Keratinocyte (primary cell): ENCODE measurements around the gene FCSK. TPM values are rescaled to one million over a fixed set of nuclear protein-coding genes. Genes with fewer than 3 reads are reported as not detected.

Experiments used
- DNase-seq: peaks from one replicate; pipeline ENCODE4 v3.0.0-alpha.2; 2011; ENCODE audit warnings: low read depth, missing footprints, low spot score
- FAIRE-seq: peaks from 2 replicates; lab custom pipeline; 2011; peaks lifted over from hg19 to GRCh38; lab: Jason Lieb, UNC
- H2AFZ ChIP-seq: 2 replicates; pipeline ENCODE4 v1.6.0; 2012; ENCODE audit warnings: low read length, control low read depth, inconsistent platforms; ENCODE audit not compliant: control insufficient read depth
- H3K27ac ChIP-seq: 2 replicates; pipeline ENCODE4 v1.5.1; 2011; ENCODE audit warnings: low read length; ENCODE audit not compliant: control insufficient read depth, insufficient read depth
- H3K27me3 ChIP-seq: 3 replicates; pipeline ENCODE4 v1.6.0; 2011; ENCODE audit warnings: low read length; ENCODE audit not compliant: control insufficient read depth, insufficient read depth; ENCODE audit errors: extremely low read depth
- H3K36me3 ChIP-seq, 2 experiments: 2 replicates in 1 of 2; 3 replicates in 1 of 2; pipeline ENCODE4 v1.5.1; 2011; ENCODE audit warnings: low read length in 2 of 2, mild to moderate bottlenecking in 1 of 2; ENCODE audit not compliant: control insufficient read depth in 2 of 2, insufficient read depth in 2 of 2; ENCODE audit errors: extremely low read depth in 1 of 2
- H3K4me1 ChIP-seq: 3 replicates; pipeline ENCODE4 v1.5.1; 2011; ENCODE audit warnings: low read length; ENCODE audit not compliant: control insufficient read depth, insufficient read depth; ENCODE audit errors: extremely low read depth
- H3K4me2 ChIP-seq: 3 replicates; pipeline ENCODE4 v1.6.0; 2011; ENCODE audit warnings: low read depth, low read length; ENCODE audit not compliant: control insufficient read depth, insufficient read depth; ENCODE audit errors: extremely low read depth
- H3K4me3 ChIP-seq, 3 experiments: fragments of 200-600 bp in 1 of 3; sonication (generic) in 1 of 3; 2 replicates in 2 of 3; 3 replicates in 1 of 3; pipeline ENCODE4 v1.5.1; 2011 to 2016; ENCODE audit warnings: low read length in 3 of 3, mild to moderate bottlenecking in 3 of 3, control low read depth in 2 of 3, inconsistent platforms in 1 of 3, low read depth in 1 of 3, mixed read lengths in 1 of 3, mixed run types in 1 of 3, moderate library complexity in 1 of 3; ENCODE audit not compliant: control insufficient read depth in 2 of 3, insufficient read depth in 2 of 3; ENCODE audit errors: extremely low read depth in 1 of 3
- H3K79me2 ChIP-seq: 2 replicates; pipeline ENCODE4 v1.6.0; 2012; ENCODE audit warnings: low read length; ENCODE audit not compliant: control insufficient read depth, insufficient read depth
- H3K9ac ChIP-seq: 3 replicates; pipeline ENCODE4 v1.6.0; 2011; ENCODE audit warnings: low read length; ENCODE audit not compliant: control insufficient read depth, insufficient read depth; ENCODE audit errors: extremely low read depth
- H3K9me1 ChIP-seq: 3 replicates; pipeline ENCODE4 v1.6.0; 2011; ENCODE audit warnings: low read length; ENCODE audit not compliant: control insufficient read depth, insufficient read depth; ENCODE audit errors: extremely low read depth
- H3K9me3 ChIP-seq: 2 replicates; pipeline ENCODE4 v1.5.1; 2012; ENCODE audit warnings: low read depth, low read length; ENCODE audit not compliant: control insufficient read depth
- H4K20me1 ChIP-seq: 3 replicates; pipeline ENCODE4 v1.6.0; 2011; ENCODE audit warnings: low read length; ENCODE audit not compliant: control insufficient read depth, insufficient read depth; ENCODE audit errors: extremely low read depth
- EZH2 ChIP-seq: IDR thresholded peaks from one replicate; pipeline ENCODE4 v1.6.1; 2012; ENCODE audit warnings: inconsistent platforms, mild to moderate bottlenecking, low read length, moderate library complexity
- dilution Hi-C: fragments of 300-500 bp; cut with MboI; formaldehyde crosslinking; loops from one replicate; pipeline ENCODE4 v1.7.0; 2020; ENCODE audit warnings: low sequenced_read_pairs; ENCODE audit not compliant: extremely low pct_ligation_motif_present
- polyA plus RNA-seq, 5 experiments: library from polyadenylated mRNA; depleted of rRNA in 3 of 5; stranded (reverse) in 3 of 5; stranded (forward) in 1 of 5; unstranded in 1 of 5; fragments of >200 nt; gene quantifications; 1 replicate in 1 of 5; 2 replicates in 3 of 5; 3 replicates in 1 of 5; pipeline versions ENCODE4 v1.2.1 to v1.2.3, GENCODE V29; 2011 to 2012; ENCODE audit warnings: missing spikeins in 2 of 5, low read depth in 1 of 5, low replicate concordance in 1 of 5
- TF ChIP-seq, protein P1 (sequence below), 3 experiments: IDR thresholded peaks in 1 of 3; conservative IDR thresholded peaks in 1 of 3; optimal IDR thresholded peaks in 1 of 3; 2 replicates in 2 of 3; 3 replicates in 1 of 3; pipeline versions ENCODE3 to v1.5.1; 2011; ENCODE audit warnings: low read length in 3 of 3, mild to moderate bottlenecking in 3 of 3, moderate library complexity in 2 of 3, control low read depth in 1 of 3, inconsistent platforms in 1 of 3; ENCODE audit not compliant: insufficient read depth in 2 of 3; ENCODE audit errors: extremely low read depth in 1 of 3

Gene FCSK
- polyA plus RNA-seq, 1 donor (not counting 4 experiments of a cell fraction or from before 2014, with no cell fraction given) = 6.5 TPM

DNA sequence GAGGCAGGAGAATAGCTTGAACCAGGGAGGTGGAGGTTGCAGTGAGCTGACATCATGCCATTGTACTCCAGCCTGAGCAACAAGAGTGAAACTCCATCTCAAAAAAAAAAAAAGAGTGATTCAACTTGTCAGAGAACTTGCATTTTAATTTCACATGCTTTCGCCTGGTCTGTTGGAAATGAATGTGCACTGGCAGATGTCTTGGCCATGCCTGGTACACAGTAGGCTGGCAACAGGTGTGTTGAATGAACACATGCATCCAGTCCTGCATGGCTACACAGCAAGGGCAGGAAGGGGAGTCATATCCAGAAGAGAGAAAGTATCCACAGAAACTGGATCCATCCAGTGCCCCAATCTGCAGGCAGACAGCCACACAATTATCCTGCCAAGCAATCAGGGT, 57.4 kb downstream of the FCSK start:
- Histone ChIP-seq H3K36me3 (peaks cover 0 to 19% of the 10 kb centered on the region in 2 experiments), H3K4me2 (no peak overlapping the region)
- DNase-seq = no peak

DNA sequence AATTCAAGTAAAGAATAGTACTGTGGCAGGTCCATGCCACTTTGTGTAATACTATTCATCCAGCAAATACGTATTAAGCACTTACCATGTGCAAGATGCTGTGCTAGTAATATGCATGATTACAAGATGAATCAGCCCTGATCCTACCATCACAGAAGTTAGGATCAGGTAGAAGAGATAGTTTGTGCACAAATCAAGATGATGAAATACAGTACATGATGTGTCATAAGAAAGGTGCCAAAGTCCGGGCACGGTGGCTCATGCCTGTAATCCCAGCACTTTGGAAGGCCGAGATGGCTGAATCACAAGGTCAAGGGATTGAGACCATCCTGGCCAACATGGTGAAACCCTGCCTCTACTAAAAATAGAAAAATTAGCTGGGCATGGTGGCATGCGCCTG, 58.1 kb downstream of the FCSK start:
- no peaks in the 10 kb centered on the region for H4K20me1 ChIP-seq
- H3K79me2 ChIP-seq = no peaks in the 10 kb centered on the region
- TF ChIP-seq EZH2 = no peak
- TF ChIP-seq, protein P1, sequence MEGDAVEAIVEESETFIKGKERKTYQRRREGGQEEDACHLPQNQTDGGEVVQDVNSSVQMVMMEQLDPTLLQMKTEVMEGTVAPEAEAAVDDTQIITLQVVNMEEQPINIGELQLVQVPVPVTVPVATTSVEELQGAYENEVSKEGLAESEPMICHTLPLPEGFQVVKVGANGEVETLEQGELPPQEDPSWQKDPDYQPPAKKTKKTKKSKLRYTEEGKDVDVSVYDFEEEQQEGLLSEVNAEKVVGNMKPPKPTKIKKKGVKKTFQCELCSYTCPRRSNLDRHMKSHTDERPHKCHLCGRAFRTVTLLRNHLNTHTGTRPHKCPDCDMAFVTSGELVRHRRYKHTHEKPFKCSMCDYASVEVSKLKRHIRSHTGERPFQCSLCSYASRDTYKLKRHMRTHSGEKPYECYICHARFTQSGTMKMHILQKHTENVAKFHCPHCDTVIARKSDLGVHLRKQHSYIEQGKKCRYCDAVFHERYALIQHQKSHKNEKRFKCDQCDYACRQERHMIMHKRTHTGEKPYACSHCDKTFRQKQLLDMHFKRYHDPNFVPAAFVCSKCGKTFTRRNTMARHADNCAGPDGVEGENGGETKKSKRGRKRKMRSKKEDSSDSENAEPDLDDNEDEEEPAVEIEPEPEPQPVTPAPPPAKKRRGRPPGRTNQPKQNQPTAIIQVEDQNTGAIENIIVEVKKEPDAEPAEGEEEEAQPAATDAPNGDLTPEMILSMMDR (optimal IDR thresholded peaks at IDR 0.05 in 1 of 3, IDR thresholded peaks at IDR 0.05 in 1 of 3, conservative IDR thresholded peaks at IDR 0.05 in 1 of 3; ENCODE audit: extremely low read depth in 1 of 3, insufficient read depth in 2 of 3, low read length in 3 of 3) = no peak
- peaks cover 0 to 22% of the 10 kb centered on the region in 2 experiments for H3K36me3 ChIP-seq
- DNase-seq (no peak), FAIRE-seq (no peak)
- H3K4me1 ChIP-seq = peaks cover 5% of the 10 kb centered on the region
- dilution Hi-C loops = no loop called here
- no peak overlapping the region for H2AFZ ChIP-seq
- no peak overlapping the region for H3K9ac ChIP-seq
- H3K27me3 ChIP-seq = no peaks in the 10 kb centered on the region
- H3K4me3 ChIP-seq = no peak overlapping the region
- no peak overlapping the region for H3K27ac ChIP-seq
- no peaks in the 10 kb centered on the region for H3K9me3 ChIP-seq
- H3K4me2 ChIP-seq = no peak overlapping the region
- H3K9me1 ChIP-seq = no peaks in the 10 kb centered on the region

More for the DNA sequence above, 57.4 kb downstream of the FCSK start:
- no peak for TF ChIP-seq EZH2
- TF ChIP-seq, protein P1 (optimal IDR thresholded peaks at IDR 0.05 in 1 of 3, IDR thresholded peaks at IDR 0.05 in 1 of 3, conservative IDR thresholded peaks at IDR 0.05 in 1 of 3; ENCODE audit: extremely low read depth in 1 of 3, insufficient read depth in 2 of 3, low read length in 3 of 3) = no peak
- H4K20me1 ChIP-seq = no peaks in the 10 kb centered on the region
- H3K27ac ChIP-seq = no peak overlapping the region
- H3K79me2 ChIP-seq = no peaks in the 10 kb centered on the region
- no peak overlapping the region for H2AFZ ChIP-seq
- no peak overlapping the region for H3K9ac ChIP-seq
- no peaks in the 10 kb centered on the region for H3K27me3 ChIP-seq
- H3K9me1 ChIP-seq = no peaks in the 10 kb centered on the region
- peaks cover 5% of the 10 kb centered on the region for H3K4me1 ChIP-seq
- no peak overlapping the region for H3K4me3 ChIP-seq
- no peak for FAIRE-seq
- H3K9me3 ChIP-seq = no peaks in the 10 kb centered on the region
- dilution Hi-C loops = no loop called here
